ENCODE results near the gene SIX4.

- TF ChIP-seq POLR2AphosphoS5 (IDR thresholded peaks at IDR 0.05; ENCODE audit: low read depth, low read length) (no peak), REST (IDR thresholded peaks at IDR 0.05; ENCODE audit: insufficient read depth in 1 of 2, low read depth in 2 of 2, low read length in 1 of 2) (no peak)
These were observed 32.7 kb upstream of the SIX4 start for GRCh38 chr14:60756847-60757246.

All from Panc1 (cell line).